Activated T-cell treated with anti-CD3 and anti-CD28 coated beads, Interleukin-2, amount 50 U/mL, for 4 hours (primary cell): ENCODE measurements around the gene GALNT5. TPM values are rescaled to one million over a fixed set of nuclear protein-coding genes. Genes with fewer than 3 reads are reported as not detected.

ENCODE experiments used
- total RNA-seq, 3 donors: library from RNA; stranded (reverse); gene quantifications; one replicate each; pipeline ENCODE4 v1.2.1, GENCODE V29; 2021

GALNT5 gene
- total RNA-seq, 3 donors from 2014 or later, result 0.05 to 0.15 (median 0.08) TPM

Other genes with a start within 250 kb of the GALNT5 start
- 1 to 10 TPM in 1 of 3 donors, under 1 TPM in 2; 0.63 to 1.3 (median 0.81) TPM for gene ERMN, start 68.1 kb downstream of the GALNT5 start, total RNA-seq
- gene CYTIP, start 186.4 kb downstream of the GALNT5 start, total RNA-seq, result 100 to 1,000 TPM; 183 to 207 (median 195) TPM